ENCODE measurements around the gene RSPH3.

The RSPH3 gene

GRCh38 chr6:158933079-158933595 is 66.9 kb downstream of the RSPH3 start:
- no peak for DNase-seq

- DNase-seq: no peak
These were observed 71.9 kb downstream of the RSPH3 start for GRCh38 chr6:158928068-158928467.

GRCh38 chr6:158926414-158926813 is 73.6 kb downstream of the RSPH3 start:
- DNase-seq: no peak

GRCh38 chr6:158924499-158925455 is 75.2 kb downstream of the RSPH3 start:
- DNase-seq: no peak

GRCh38 chr6:158923805-158924498 is 76.0 kb downstream of the RSPH3 start:
- no peak for DNase-seq

Measured in inflammatory macrophage (primary cell).